Measurements from ENCODE around the gene MYBBP1A.

Gene MYBBP1A

DNA sequence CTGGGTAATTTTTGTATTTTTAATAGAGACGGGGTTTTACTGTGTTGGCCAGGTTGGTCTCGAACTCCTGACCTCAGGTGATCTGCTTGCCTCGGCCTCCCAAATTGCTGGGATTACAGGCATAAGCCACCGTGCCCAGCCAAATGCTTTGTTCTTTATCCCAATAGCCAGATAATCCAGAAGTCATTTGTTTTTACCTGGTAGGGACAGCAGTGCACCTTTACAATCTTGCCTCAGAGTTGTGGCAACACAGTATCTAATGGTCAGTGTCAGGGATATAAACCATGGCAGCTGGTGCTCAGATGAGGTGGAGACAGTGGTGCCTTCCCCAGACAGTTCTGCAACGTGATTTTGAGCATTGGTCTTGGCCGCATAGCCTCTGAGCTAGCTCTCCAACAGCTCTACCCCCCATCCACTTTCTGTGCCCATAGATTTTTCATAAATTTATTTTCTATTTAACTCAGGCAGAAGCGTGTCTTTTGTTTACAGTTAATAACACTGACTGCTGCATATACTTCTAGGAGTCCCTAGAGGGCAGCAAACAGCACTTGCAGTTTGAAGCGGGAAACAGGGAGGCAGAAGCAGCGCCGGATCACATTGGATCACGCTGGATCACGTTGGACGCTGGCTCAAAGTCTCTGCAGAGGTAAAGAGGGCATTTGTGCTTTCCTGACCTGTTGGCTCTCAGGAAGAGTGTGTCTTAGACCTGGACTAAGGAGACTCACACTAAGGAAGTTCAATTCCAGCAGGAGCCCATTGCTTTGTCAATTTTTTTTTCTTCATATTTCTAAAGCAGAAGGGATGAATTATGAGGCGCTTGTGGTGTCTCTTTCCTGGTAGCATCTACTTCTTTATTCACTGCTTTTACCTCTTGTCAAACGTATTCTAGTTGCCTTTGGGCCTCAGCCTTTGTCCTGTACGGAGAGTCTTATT lies 10.3 kb upstream of the MYBBP1A start:
- DNase-seq (ENCODE audit: low read depth): peak; percentile 91

DNA sequence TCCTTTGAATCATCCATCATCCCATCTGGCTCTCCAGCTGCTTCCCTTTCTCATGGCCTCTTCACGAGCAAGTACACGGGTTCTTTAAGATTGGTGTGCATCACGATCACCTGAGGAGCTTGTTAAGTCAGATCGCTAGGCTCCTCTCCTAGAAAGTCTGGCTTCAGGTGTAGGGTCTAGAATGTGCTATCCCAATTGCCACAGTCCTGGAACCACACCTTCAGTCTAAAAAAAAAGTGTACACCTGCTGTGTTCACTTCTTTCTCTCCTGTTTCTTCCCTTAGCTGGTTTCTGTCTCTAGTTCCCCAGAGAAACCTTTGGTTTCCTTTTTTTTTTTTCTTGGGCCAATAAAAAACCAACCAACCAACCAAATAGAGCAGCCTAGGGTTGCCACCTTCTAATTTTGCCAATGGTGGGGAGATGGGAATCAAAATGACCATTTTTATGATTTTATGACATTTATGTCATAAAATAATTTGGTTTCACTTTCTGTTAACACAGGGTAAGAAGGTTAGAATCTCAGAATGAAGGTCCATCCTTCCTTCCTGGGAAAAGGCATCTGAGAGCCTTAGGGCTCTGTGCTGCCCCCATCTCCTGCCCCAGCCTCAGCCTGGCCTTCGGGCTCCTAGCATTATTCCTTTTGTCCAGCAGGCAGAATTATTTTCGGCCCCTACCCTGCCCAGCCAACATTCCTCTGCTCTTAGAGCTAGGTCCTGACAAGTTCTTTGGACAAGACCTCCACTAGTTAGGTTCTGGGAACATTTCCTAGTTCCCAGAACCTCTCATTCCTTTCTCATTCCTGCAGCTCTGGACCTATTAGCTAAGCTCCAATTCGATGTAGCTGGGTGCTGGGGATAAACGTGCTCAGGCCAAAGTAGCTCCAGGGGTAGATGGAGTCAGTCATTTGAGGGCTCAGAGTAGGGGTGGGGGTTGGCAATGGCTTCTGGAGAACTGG lies 7.1 kb upstream of the MYBBP1A start:
- DNase-seq (ENCODE audit: low read depth): no peak

GRCh38 chr17:4560837-4561256 lies 5.7 kb upstream of the MYBBP1A start:
- DNase-seq (ENCODE audit: low read depth): no peak

DNA sequence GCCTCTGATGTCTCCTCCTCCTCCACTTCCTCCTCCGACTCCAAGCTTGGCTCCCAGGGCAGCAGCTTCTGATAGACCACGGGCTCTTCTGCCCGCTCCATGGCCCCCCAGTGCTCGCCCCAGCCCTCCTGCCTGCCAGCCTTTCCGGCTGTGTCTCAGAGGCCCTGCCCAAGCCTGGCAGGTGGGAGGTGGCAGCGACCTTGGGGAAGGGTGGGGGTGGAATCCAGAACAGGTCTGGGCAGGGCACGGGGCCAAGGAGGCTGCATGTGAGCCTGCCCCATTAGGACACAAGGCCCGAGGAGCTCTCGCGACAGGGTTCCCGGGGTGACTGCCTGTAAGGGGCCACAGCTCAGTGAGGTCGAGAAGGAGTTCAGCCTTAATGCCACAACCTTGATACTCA lies 5.2 kb upstream of the MYBBP1A start, which contains the start of gene GGT6:
TSS of gene GGT6 (minus strand) at position 157 of the 400 bp plus-strand sequence. CDS start at position 101, 56 bp downstream.
- no peak for DNase-seq (ENCODE audit: low read depth)

- no peak for DNase-seq (ENCODE audit: low read depth)
These were observed 4.8 kb upstream of the MYBBP1A start for GRCh38 chr17:4559966-4560365.

DNA sequence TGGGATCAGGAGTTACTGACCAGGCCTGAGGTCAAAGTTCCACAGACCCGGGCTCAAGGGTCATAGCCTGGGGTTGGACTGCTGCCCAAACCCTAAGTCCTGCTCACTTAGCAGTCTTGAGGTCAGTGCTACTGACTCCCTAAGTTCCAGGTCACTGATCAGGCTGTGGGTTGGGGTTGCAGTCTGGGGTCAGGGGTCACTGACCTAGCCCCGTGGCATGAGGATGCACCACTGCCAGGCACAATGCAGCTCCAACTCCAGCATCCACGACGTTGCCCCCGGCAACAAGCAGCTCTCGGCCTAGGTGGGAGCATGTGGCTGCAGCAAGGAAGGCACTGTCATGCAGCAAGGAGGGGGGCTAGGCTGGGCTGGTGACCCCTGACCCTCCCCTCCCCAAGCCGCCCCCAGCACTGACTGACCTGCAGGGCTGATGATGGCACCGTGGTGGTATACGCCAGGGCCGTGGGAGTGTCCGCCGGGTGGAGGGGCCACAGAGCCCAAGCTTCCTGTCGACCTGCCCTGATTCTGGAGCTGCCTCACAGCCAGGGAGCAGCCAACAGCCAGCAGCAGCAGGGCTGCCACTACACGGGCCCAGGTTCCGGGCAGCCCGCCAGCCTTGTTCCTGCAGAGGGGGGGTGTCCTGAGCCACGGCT lies 4.1 kb upstream of the MYBBP1A start:
- no peak for DNase-seq (ENCODE audit: low read depth)

DNA sequence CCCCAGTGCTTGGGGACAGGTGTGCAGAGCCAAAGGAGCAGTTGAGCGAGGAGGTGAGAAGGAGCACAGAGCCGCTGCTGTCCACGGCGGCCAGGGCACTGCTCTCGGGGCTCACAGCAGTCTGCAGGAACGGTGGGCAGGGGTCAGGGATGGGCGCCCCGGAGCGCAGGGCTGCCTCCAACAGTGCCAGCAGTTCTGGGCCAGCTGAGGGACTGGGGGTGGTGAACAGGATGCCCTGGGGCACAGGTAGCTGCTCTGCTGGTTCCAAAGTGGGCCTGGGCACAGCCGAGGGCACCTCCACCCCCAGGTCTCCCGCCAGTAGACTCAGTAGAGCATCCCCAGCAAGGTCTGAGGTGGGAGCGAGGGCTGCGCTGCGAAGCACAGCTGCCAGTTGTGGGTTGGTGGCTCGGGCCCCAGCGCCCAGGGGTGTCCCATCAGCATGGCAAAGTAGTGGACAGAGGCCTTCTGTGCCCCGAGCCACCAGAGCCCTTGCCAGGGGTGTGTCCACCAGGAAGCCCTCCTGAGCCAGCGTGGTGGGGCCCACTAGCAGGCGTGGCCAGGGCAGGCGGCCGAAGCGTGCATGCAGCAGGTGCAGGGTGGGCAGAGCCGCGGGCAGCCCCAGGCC lies 3.3 kb upstream of the MYBBP1A start:
- DNase-seq (ENCODE audit: low read depth): no peak

GRCh38 chr17:4557626-4558346 lies 2.6 kb upstream of the MYBBP1A start:
- DNase-seq (ENCODE audit: low read depth): no peak

- DNase-seq (ENCODE audit: low read depth): no peak
These were observed 1.8 kb upstream of the MYBBP1A start for GRCh38 chr17:4556996-4557395.

- DNase-seq (ENCODE audit: low read depth): no peak
These were observed 932 bp upstream of the MYBBP1A start for GRCh38 chr17:4555873-4556759.

DNA sequence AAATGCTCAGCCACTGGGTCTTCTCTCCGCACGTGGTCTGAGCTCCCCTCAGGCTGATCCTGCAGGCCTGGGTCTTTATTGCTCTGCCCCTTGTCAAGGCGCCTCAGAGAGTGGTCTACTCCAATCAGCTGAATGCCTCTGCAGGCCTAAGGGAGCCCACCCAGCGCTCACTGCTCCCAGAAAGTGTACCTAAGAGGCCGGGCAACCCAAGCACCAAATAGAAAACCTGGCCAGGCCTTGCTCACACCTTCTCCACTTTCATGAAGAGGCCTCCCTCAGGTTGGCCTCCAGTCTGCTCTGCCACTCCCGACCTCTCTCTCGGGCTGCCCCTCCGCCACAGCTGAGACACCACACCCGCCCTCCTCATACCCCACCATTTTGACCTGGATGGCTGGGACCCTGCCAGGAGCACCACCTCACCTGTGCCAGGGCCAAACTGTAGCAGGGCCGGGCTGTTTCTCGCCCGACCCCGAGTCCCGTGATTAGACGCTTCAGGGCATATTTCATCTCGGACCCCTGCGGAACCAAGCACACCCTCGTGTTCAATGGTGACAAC lies 665 bp downstream of the MYBBP1A start:
- peak; percentile 24 for DNase-seq (ENCODE audit: low read depth)

GRCh38 chr17:4553669-4554068 lies 1.5 kb downstream of the MYBBP1A start:
- no peak for DNase-seq (ENCODE audit: low read depth)

GRCh38 chr17:4551796-4552525 lies 3.2 kb downstream of the MYBBP1A start:
- no peak for DNase-seq (ENCODE audit: low read depth)

- DNase-seq (ENCODE audit: low read depth): peak; percentile 52
These were observed 4.0 kb downstream of the MYBBP1A start for GRCh38 chr17:4551141-4551540.

DNA sequence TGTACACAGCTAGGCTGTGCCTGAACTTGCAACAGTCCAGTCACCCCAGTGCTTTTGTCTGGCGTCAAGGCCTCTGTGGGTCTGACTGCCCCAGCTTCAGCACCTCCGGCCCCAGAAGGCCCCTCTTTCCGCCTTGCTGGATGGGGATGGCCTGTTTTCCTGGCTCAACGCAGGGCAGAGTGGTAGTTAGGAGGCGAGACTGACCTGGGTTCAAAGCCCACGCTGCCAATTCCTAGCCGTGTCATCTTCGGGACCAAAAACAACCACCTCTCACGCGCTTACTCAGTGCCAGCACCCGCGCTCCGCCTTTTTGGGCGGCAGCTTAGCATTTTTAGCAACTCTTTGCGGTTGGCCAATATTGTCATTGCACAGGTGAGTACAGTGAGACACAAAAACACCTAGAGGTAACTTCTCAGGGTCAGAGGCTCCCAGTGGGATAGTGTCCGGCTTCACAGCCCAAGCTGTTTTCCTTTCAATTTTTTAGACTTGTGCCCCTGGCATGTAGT lies 4.6 kb downstream of the MYBBP1A start:
- no peak for DNase-seq (ENCODE audit: low read depth)

GRCh38 chr17:4549781-4550533 lies 5.2 kb downstream of the MYBBP1A start:
- no peak for DNase-seq (ENCODE audit: low read depth)

- DNase-seq (ENCODE audit: low read depth): peak; percentile 47
These were observed 6.3 kb downstream of the MYBBP1A start for GRCh38 chr17:4548721-4549531.

Measured in ELR (cell line).